Measurements from ENCODE around the gene MYG1.

- TF ChIP-seq POLR2A (IDR thresholded peaks at IDR 0.05), result no peak
- TF ChIP-seq CTCF (IDR thresholded peaks at IDR 0.05), result no peak
- no peak for TF ChIP-seq POLR2AphosphoS5 (IDR thresholded peaks at IDR 0.05)
- no peak for TF ChIP-seq EP300 (IDR thresholded peaks at IDR 0.05)
Observed at GRCh38 chr12:53290661-53291060, 8.8 kb upstream of the MYG1 start.

All from suprapubic skin (tissue), 4 donors.